NCI-H146 treated with DMSO at 0.1 percent for 48 hours (cell line): ENCODE results near the gene NPW.

Experiments used
- DNase-seq: peaks from one replicate; lab custom pipeline; 2025; ENCODE audit not compliant: unreplicated experiment; lab: John Stamatoyannopoulos, UW

Gene NPW

GRCh38 chr16:2047330-2048115, 27.9 kb downstream of the NPW start, which contains the start of the genes NTHL1 and TSC2:
TSS of gene NTHL1 (minus strand) at chr16:2047834. CDS start at chr16:2047823, 11 bp downstream.
TSS of gene TSC2 (plus strand) at chr16:2047985. CDS start at chr16:2048616, 631 bp downstream.
- DNase-seq, result peak; percentile 93

GRCh38 chr16:2048116-2048543, 28.5 kb downstream of the NPW start:
- no peak for DNase-seq

GRCh38 chr16:2053211-2053610, 33.6 kb downstream of the NPW start:
- no peak for DNase-seq

- no peak for DNase-seq
Observed at GRCh38 chr16:2053897-2054296, 34.3 kb downstream of the NPW start.

- no peak for DNase-seq
Observed at GRCh38 chr16:2054543-2055245, 35.1 kb downstream of the NPW start.

- DNase-seq, result no peak
Observed at GRCh38 chr16:2056077-2056476, 36.5 kb downstream of the NPW start.

- no peak for DNase-seq
Observed at GRCh38 chr16:2056681-2057407, 37.3 kb downstream of the NPW start.

GRCh38 chr16:2057438-2057837, 37.9 kb downstream of the NPW start:
- DNase-seq, result no peak

GRCh38 chr16:2058420-2058819, 38.8 kb downstream of the NPW start:
- no peak for DNase-seq

- no peak for DNase-seq
Observed at GRCh38 chr16:2058872-2059271, 39.3 kb downstream of the NPW start.

- no peak for DNase-seq
Observed at GRCh38 chr16:2060346-2060745, 40.8 kb downstream of the NPW start.

GRCh38 chr16:2061023-2061422, 41.4 kb downstream of the NPW start:
- DNase-seq, result no peak

- DNase-seq, result no peak
Observed at GRCh38 chr16:2061526-2061925, 41.9 kb downstream of the NPW start.

- DNase-seq, result no peak
Observed at GRCh38 chr16:2062801-2063200, 43.2 kb downstream of the NPW start.

GRCh38 chr16:2063861-2064260, 44.3 kb downstream of the NPW start:
- no peak for DNase-seq

GRCh38 chr16:2064368-2064945, 44.9 kb downstream of the NPW start:
- DNase-seq, result no peak

GRCh38 chr16:2066139-2066538, 46.6 kb downstream of the NPW start:
- no peak for DNase-seq
